HG03469 (cell line): ENCODE results near the gene PHOSPHO2.
"Not testable (repeated sequence)": the region's sequence is repeated elsewhere in the genome, so short reads cannot be mapped to it uniquely, and the experiment has no call there.

Experiments used
- ATAC-seq: cut with Tn5 transposase; IDR thresholded peaks from one replicate; pipeline ENCODE4 v1.9.1; 2021; ENCODE audit warnings: mild to moderate bottlenecking, moderate library complexity, moderate number of reproducible peaks; ENCODE audit not compliant: unreplicated experiment

PHOSPHO2 gene

GRCh38 chr2:169683425-169684134 is 10.7 kb upstream of the PHOSPHO2 start:
- no peak for ATAC-seq

- ATAC-seq = no peak
Measured at GRCh38 chr2:169684135-169684565, 10.1 kb upstream of the PHOSPHO2 start.

- ATAC-seq = not testable (repeated sequence)
Measured at GRCh38 chr2:169684712-169685111, 9.6 kb upstream of the PHOSPHO2 start.

- not testable (repeated sequence) for ATAC-seq
Measured at GRCh38 chr2:169686825-169687224, 7.4 kb upstream of the PHOSPHO2 start.

GRCh38 chr2:169687943-169688342 is 6.3 kb upstream of the PHOSPHO2 start:
- not testable (repeated sequence) for ATAC-seq

GRCh38 chr2:169690958-169691357 is 3.3 kb upstream of the PHOSPHO2 start:
- no peak for ATAC-seq

GRCh38 chr2:169692718-169693117 is 1.6 kb upstream of the PHOSPHO2 start:
- ATAC-seq = no peak

- ATAC-seq = no peak
Measured at GRCh38 chr2:169693360-169693759, 909 bp upstream of the PHOSPHO2 start.

- ATAC-seq = no peak
Measured at GRCh38 chr2:169694894-169695260, 608 bp downstream of the PHOSPHO2 start.

GRCh38 chr2:169696381-169696780 is 2.1 kb downstream of the PHOSPHO2 start:
- no peak for ATAC-seq

- not testable (repeated sequence) for ATAC-seq
Measured at GRCh38 chr2:169699173-169699572, 4.9 kb downstream of the PHOSPHO2 start.

GRCh38 chr2:169702996-169703395 is 8.7 kb downstream of the PHOSPHO2 start:
- ATAC-seq = no peak

- ATAC-seq = no peak
Measured at GRCh38 chr2:169704160-169704708, 10.0 kb downstream of the PHOSPHO2 start.

- ATAC-seq = no peak
Measured at GRCh38 chr2:169705927-169706326, 11.7 kb downstream of the PHOSPHO2 start.

- ATAC-seq = no peak
Measured at GRCh38 chr2:169707626-169708025, 13.4 kb downstream of the PHOSPHO2 start.

- ATAC-seq = no peak
Measured at GRCh38 chr2:169709331-169709730, 15.1 kb downstream of the PHOSPHO2 start.

- no peak for ATAC-seq
Measured at GRCh38 chr2:169709981-169710380, 15.7 kb downstream of the PHOSPHO2 start.

- ATAC-seq = no peak
Measured at GRCh38 chr2:169711751-169712509, 17.7 kb downstream of the PHOSPHO2 start.

GRCh38 chr2:169712791-169713227 is 18.5 kb downstream of the PHOSPHO2 start:
- no peak for ATAC-seq

GRCh38 chr2:169713331-169713730 is 19.1 kb downstream of the PHOSPHO2 start:
- no peak for ATAC-seq

- no peak for ATAC-seq
Measured at GRCh38 chr2:169714699-169715098, 20.4 kb downstream of the PHOSPHO2 start.
